Neutrophil (primary cell): ENCODE data around the gene TATDN3.
"Not testable (repeated sequence)": the region's sequence is repeated elsewhere in the genome, so short reads cannot be mapped to it uniquely, and the experiment has no call there.

Source experiments
- H3K27ac ChIP-seq: fragments of 200-600 bp; sonication (generic); 2 replicates; pipeline ENCODE4 v1.5.1; 2016; ENCODE audit warnings: mild to moderate bottlenecking, moderate library complexity
- H3K27me3 ChIP-seq: fragments of 200-600 bp; sonication (generic); 2 replicates; pipeline ENCODE4 v1.6.0; 2016; ENCODE audit warnings: mild to moderate bottlenecking
- H3K36me3 ChIP-seq: fragments of 200-600 bp; sonication (generic); 2 replicates; pipeline ENCODE4 v1.5.1; 2017
- H3K4me1 ChIP-seq, 2 experiments: fragments of 200-600 bp in 1 of 2; sonication (generic) in 1 of 2; 1 replicate in 1 of 2; 2 replicates in 1 of 2; pipeline versions ENCODE4 v1.5.1 to v1.6.1; 2013 to 2016; ENCODE audit warnings: low read depth in 1 of 2, low read length in 1 of 2, mild to moderate bottlenecking in 1 of 2, moderate library complexity in 1 of 2; ENCODE audit not compliant: control insufficient read depth in 1 of 2, insufficient read depth in 1 of 2
- H3K4me3 ChIP-seq, 2 experiments: fragments of 200-600 bp in 1 of 2; sonication (generic) in 1 of 2; 1 replicate in 1 of 2; 2 replicates in 1 of 2; pipeline ENCODE4 v1.5.1; 2013 to 2016; ENCODE audit warnings: low read depth in 1 of 2, low read length in 1 of 2, mild to moderate bottlenecking in 1 of 2, moderate library complexity in 1 of 2
- H3K9me3 ChIP-seq: fragments of 200-600 bp; sonication (generic); 2 replicates; pipeline ENCODE4 v1.5.1; 2016
- CTCF ChIP-seq: fragments of 200-600 bp; sonication (generic); IDR thresholded peaks from 2 replicates; pipeline ENCODE4 v1.5.1; 2016; ENCODE audit warnings: antibody characterized with exemption

TATDN3 gene

DNA sequence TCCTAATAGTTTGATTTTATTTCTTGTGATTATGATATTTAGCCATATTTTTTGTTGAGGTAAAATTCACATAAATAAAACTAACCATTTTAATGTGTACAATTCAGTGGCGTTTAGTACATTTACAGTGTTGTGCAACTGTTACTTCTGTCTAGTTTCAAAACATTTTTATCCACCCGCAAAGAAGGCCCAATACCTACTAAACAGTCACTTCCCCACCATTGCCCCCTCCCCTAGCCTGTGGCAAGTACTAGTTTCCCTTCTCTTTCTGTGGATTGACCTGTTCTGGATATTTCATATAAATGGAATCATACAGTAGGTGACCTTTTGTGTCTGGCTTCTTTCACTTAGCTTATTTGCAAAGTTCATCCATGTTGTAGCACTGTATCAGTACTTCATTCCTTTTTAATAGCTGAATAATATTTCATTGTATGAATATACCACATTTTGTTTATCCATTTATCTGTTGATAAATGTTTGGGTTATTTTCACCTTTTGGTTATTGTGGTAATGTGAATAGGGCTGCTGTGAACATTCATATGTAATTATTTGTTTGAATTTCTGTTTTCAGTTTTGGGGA lies 70.5 kb downstream of the TATDN3 start:
- Histone ChIP-seq H3K27ac (peak overlapping the region; percentile 80), H3K27me3 (no peaks in the 10 kb centered on the region), H3K4me1 (peaks cover 45 to 61% of the 10 kb centered on the region in 2 experiments), H3K4me3 (peak overlapping the region in 1 of 2 experiments; percentile 18), H3K36me3 (peaks cover 10% of the 10 kb centered on the region), H3K9me3 (no peaks in the 10 kb centered on the region)
- no peak for TF ChIP-seq CTCF

- not testable (repeated sequence) for H3K4me3 ChIP-seq, H3K27ac ChIP-seq, H3K9me3 ChIP-seq, H3K27me3 ChIP-seq
- Histone ChIP-seq H3K4me1 (peaks cover 40 to 50% of the 10 kb centered on the region in 2 experiments), H3K36me3 (peaks cover 13% of the 10 kb centered on the region)
Measured at GRCh38 chr1:212863345-212863744, 71.7 kb downstream of the TATDN3 start.

- H3K36me3 ChIP-seq: peaks cover 13% of the 10 kb centered on the region
- TF ChIP-seq CTCF: no peak
- H3K27me3 ChIP-seq: no peaks in the 10 kb centered on the region
- H3K9me3 ChIP-seq: no peaks in the 10 kb centered on the region
- peaks cover 34 to 42% of the 10 kb centered on the region in 2 experiments for H3K4me1 ChIP-seq
- peak overlapping the region; percentile 8 for H3K27ac ChIP-seq
- no peak overlapping the region for H3K4me3 ChIP-seq
Measured at GRCh38 chr1:212864201-212864600, 72.5 kb downstream of the TATDN3 start.
